ENCODE measurements around the gene HASPIN.

The HASPIN gene

GRCh38 chr17:3739422-3740124, 15.9 kb downstream of the HASPIN start:
- DNase-seq: no peak

GRCh38 chr17:3740611-3741073, 16.9 kb downstream of the HASPIN start:
- DNase-seq: peak; percentile 27 to 38

GRCh38 chr17:3744014-3744413, 20.3 kb downstream of the HASPIN start:
- DNase-seq: no peak

GRCh38 chr17:3745071-3745470, 21.4 kb downstream of the HASPIN start:
- DNase-seq: no peak

- DNase-seq: no peak
Observed at GRCh38 chr17:3747805-3748204, 24.1 kb downstream of the HASPIN start.

- DNase-seq: no peak
Observed at GRCh38 chr17:3748576-3748975, 24.9 kb downstream of the HASPIN start.

GRCh38 chr17:3750296-3750695, 26.6 kb downstream of the HASPIN start:
- no peak for DNase-seq

- DNase-seq: peak in 1 of 2 donors; percentile 34
Observed at GRCh38 chr17:3750926-3751325, 27.2 kb downstream of the HASPIN start.

GRCh38 chr17:3751836-3752235, 28.1 kb downstream of the HASPIN start:
- DNase-seq: no peak

- DNase-seq: no peak
Observed at GRCh38 chr17:3753624-3754023, 29.9 kb downstream of the HASPIN start.

GRCh38 chr17:3754066-3754457, 30.4 kb downstream of the HASPIN start:
- DNase-seq: no peak

- peak; percentile 67 to 70 for DNase-seq
Observed at GRCh38 chr17:3754458-3755334, 31.0 kb downstream of the HASPIN start.

- DNase-seq: no peak
Observed at GRCh38 chr17:3755335-3756030, 31.8 kb downstream of the HASPIN start.

- no peak for DNase-seq
Observed at GRCh38 chr17:3759597-3760216, 36.0 kb downstream of the HASPIN start.

GRCh38 chr17:3761036-3761917, 37.6 kb downstream of the HASPIN start:
- DNase-seq: no peak

- no peak for DNase-seq
Observed at GRCh38 chr17:3761918-3762380, 38.2 kb downstream of the HASPIN start.

GRCh38 chr17:3762922-3763776, 39.4 kb downstream of the HASPIN start:
- DNase-seq: peak in 1 of 2 donors; percentile 27

- no peak for DNase-seq
Observed at GRCh38 chr17:3763777-3764170, 40.1 kb downstream of the HASPIN start.

GRCh38 chr17:3765981-3766380, 42.3 kb downstream of the HASPIN start:
- DNase-seq: no peak

- DNase-seq: no peak
Observed at GRCh38 chr17:3766779-3767178, 43.1 kb downstream of the HASPIN start.

GRCh38 chr17:3768341-3768740, 44.6 kb downstream of the HASPIN start:
- no peak for DNase-seq

All from stimulated activated CD4-positive, alpha-beta T cell treated with anti-CD3 and anti-CD28 coated beads, Interleukin-2, amount 100 ng/mL, for 24 hours (primary cell).